AG08395 (cell line): Measurements from ENCODE around the gene PRDX2.
"Not testable (repeated sequence)": the region's sequence is repeated elsewhere in the genome, so short reads cannot be mapped to it uniquely, and the experiment has no call there.

Source experiments
- DNase-seq: peaks from one replicate; pipeline ENCODE4 v3.0.0; 2012; ENCODE audit warnings: mixed read lengths, low spot score

The PRDX2 gene

DNA sequence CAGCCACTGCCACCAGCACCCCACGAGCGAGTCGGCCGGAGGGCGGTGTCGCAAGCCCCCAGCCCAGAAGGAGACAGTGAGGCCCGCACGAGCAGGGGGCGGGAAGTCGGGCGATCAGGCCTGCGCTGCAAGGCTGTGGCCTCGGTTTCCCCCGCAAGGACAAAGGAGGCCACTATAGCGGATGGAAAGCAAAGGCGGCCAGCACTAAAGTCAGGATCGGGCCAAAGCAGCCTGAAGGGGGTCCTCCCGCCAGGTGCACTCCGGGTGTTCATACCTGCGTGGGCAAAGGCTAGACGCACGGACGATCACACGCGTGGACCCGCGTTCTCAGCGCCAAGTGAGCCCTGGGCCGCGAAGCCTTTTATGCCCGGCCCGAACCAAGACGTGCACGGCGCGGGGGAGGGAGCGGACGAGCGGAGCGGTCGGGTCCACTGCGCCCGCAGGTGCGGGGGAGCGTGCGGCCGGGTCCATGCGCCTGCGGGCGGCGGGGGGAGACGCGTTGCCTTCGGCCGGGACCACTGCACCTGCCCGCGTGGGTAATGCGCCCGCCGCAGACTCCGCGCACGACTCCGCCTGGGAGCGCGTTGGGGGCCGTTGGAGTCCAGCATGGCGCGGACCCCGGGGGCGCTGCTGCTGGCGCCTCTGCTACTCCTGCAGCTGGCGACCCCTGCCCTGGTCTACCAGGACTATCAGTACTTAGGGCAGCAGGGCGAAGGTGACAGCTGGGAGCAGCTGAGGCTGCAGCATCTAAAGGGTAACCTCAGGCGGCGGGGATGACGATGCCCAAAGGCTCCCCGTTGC, at the start of gene PRDX2, which contains the start of gene THSD8:
Gene PRDX2, minus strand, starts transcription at position 335 of the 801 bp plus-strand sequence. CDS start 539 bp downstream, outside the sequence.
Gene THSD8, plus strand, starts transcription at position 604 of the 801 bp plus-strand sequence. Its CDS starts 3 bp downstream, at position 607.
- DNase-seq: peak; percentile 73

DNA sequence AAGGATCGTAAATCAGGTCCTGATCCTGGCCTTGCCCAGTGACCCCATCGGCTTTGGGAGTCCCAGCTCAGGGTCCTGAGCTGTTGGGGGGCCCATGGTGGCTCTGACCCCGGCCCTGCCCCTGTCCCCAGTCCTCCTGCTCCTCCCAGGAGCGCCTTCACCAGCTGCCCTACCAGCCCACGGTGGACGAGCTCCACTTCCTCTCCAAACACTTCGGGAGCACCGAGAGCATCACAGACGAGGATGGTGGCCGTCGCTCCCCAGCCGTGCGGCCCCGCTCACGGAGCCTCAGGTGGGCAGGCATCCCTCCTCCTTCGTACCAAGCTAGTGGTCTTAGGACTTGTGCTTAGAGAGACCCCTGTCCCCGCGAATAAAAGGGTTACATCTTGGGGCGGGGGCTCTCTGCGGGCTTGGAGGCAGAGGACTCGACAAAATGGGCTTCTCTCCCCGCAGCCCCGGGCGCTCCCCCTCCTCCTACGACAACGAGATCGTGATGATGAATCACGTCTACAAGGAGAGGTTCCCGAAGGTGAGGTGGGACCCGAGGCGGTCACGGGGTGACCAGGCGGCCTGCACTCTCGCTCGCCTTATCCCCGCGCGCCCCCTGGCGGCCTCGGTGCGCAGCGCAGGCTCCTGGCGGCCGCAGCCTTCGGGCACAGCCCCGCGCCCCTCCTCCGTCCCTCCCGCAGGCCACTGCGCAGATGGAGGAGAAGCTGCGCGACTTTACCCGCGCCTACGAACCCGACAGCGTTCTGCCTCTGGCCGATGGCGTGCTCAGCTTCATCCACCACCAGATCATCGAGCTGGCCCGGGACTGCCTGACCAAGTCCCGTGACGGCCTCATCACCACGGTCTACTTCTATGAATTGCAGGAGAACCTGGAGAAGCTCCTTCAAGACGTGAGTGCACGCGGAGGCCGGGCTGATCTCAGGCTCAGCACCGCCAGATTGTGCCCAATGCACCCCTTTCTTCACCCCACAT, 45.8 kb upstream of the PRDX2 start:
- peak; percentile 92 for DNase-seq

DNA sequence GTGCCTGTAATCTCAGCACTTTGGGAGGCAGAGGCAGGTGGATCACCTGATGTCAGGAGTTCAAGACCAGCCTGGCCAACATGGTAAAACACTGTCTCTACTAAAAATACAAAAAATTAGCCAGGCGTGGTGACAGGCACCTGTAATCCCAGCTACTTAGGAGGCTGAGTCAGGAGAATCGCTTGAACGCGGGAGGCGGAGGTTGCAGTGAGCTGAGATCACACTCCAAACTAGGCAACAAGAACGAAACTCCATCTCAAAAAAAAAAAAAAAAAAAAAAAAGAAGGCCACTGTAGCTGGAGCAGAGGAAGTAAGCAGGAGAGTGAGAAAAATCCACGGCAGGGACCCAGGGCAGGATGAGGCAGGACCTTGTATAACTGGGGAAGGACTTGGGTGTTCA, 45.0 kb upstream of the PRDX2 start:
- not testable (repeated sequence) for DNase-seq

DNA sequence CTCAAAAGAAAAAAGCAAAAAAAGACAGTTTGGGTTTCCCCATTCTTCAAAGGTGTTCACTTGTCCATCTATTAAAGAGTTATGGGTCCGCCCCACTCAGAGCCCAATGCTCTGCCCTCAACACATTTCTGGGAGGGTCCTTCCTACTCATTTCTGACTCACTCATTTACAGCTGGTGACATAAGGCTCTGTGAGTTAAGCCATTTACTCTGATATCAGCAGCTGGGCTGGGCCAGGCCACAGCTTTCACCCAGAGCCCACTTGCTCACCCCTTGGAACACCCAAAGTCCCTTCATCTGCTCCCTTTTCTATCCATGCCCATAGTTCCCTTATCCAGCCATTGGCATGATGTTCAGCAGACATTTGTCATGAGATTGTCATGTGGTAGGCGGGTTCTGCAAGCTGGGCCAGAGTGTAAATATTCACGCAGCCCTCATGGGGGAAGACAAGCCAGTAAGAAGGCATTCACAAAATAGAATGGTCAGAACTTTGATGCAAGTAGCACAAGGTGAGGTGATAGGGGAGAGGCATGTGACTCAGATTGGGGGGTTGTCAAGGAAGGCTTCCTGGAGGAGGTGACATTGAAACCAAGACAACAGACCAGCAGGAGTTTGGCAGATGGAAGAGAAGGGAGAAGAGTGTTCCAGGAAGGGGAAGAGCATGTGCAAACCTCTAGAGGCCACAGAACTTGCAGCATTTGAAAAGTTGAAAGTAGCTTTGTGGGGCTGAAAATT, 42.6 kb upstream of the PRDX2 start:
- no peak for DNase-seq

DNA sequence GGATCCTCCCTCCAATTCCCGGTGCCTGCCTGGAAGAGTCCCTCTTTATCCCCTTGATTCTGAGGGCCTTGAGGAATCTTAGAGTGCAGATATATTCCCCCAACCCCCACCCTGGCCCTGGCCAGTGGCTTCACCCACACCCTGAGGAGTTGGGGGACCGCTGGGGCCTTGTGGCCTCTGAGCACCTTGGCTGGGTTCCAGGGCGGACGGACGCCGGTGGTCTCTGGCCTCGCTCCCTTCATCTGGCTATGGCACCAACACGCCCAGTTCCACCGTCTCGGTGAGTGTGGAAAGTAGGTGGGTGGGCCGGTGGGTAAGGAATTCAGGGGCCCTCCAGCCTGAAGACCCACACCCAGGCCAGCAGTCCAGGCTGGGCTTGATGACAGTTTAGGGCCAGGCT, 41.7 kb upstream of the PRDX2 start:
- DNase-seq: no peak

DNA sequence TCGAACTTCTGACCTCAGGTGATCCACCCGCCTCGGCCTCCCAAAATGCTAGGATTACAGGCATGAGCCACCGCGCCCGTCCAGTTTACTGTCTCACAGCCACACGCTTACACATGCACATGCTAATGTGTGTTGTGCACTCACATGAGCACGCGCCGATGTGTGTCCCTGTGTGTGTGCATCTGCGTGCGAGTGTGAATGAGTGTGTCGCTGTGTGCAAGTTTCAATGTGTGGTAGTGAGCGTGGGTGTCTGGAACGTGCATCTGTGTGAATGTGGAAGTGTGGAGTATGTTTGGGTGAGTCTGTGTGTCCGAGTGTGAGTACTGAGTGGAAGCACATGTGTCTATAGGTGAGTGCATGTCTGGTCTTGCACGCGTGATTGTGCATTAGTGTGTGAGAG, 40.9 kb upstream of the PRDX2 start:
- DNase-seq: no peak

DNA sequence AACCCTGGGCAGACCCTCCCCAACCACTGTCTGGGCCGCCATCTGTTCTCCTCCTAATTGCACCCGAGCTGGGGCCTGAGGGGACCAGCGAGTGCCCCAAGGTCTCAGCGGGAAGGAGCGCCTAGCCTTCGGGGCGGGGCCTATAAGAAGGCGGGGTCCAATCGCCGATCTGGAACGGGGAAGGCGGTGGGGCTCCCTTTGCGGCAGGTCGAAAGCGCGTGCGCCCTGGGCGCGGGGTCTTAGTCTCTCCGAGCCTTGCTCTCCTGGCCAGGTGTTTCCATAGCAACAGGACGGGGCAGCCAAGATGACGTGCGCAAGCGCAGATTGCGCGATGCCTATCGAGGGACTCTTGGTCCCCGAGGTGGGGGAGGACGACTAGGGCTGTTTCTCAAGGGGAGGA, 39.5 kb upstream of the PRDX2 start:
- DNase-seq: no peak

DNA sequence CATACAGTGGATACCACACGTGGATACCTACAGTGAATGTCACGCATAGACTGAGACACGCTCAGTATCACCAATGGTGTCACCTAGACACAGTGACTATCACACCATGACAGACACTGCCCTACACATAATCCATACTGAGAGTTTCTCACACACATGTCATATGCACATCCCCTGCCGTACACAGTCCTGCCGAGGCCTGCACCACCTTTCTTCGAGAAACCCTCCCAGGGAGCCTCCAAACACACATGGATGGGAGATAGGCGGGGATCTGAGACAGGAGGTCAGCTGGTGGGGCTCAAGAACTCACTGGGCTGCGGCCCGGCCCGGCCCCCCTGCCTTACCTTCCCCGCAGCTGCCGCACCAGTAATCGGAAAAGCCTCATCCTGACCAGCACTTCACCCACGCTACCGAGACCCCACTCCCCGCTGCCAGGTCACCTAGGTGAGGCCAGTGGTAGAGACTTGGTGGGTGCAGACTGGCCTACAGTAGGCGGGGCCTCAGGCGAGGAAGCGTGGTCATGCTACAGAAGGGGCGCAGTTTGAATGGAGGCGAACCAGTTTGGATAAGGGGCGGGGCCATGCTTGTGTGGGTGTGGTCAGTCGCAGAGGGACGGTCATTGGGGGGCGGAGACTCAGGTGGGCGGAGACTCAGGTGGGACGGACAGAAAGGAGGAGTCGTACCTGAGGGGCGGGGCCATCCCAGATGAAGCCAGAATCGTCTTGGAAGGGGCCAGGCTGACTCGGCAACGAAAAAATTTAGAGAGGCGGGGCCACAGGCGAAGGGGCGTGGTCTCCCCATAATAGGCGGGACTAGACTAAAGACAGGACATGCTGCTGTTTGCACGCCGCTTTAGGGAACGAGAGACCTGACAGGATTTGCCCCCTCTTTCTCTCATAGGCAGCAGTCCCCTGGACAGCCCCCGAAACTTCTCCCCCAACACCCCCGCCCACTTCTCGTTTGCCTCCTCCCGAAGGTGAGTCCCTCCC, 38.8 kb upstream of the PRDX2 start:
- peak; percentile 65 for DNase-seq

DNA sequence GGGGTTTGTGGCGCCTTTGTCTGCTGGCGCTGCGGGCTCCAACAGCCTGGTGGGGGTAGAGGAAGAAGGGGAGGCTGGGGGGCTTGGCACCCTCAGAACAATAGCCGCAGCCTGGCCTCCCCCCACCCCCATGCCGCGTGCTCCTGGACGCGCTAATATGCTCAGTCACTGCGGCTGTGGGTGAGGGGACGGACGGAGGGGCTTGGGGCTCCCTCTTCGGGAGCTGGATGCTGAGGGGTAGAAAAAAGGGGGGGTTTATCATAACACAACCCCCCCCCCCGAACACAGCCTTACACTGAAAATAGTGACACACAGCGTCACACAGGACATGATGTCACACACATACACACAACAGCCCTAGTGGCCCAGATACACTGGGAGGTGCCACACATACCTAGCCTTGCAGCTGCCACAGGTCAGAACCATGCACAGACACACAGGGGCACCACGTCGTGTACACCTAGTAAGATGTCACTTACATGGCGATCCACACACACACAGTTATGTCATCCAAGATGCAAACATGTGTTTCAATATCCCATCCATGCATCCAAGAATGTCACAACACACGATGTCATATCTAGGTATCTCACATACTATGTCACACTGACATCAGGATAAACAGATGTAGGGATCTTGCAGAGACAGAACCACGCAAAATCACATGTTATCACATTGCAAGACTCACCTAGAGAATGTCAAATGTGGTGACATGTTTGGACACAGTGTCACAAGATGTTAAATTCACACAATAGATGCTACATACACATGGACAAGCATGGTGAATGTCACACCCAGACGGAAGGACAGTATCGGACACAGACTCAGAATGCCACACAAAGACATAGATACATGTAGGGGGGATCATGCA, 37.5 kb upstream of the PRDX2 start:
- no peak for DNase-seq

DNA sequence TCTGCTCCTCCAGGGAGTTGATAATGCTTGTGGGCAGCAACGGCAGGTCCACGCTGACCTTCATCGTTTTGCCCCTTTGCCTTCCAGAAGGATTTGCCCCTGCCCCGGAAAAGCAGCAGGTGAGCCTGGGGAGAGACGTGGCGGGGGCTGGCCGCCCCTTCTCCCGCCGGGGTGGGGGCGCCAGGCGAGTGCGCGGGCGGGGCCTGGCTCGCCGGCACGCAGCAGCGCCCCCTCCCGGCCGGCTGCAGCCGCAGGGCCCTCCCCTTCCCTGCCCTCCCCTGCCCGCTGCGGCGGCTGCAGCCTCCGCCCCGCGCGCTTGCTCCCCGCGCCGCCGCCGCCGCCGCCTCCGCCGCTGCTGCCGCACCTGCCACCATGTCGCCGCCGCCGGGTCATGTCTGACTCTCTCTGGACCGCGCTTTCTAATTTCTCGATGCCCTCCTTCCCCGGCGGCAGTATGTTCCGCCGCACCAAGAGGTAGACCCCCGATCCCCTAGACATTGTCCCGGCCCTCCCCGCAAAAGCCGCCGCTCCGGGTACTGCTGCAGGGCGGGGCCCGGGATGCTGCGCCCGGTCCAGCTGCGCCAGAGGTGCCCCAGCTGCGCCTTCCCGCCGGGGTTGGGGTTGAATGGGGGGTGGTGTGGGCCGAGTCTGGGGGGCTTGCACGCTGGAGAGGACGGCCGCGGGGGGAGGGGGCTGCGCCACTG, 36.7 kb upstream of the PRDX2 start, which contains the start of gene MAST1:
Gene MAST1, plus strand, starts transcription at position 334 of the 704 bp plus-strand sequence. Its CDS starts 58 bp downstream, at position 392.
- DNase-seq: peak; percentile 57

DNA sequence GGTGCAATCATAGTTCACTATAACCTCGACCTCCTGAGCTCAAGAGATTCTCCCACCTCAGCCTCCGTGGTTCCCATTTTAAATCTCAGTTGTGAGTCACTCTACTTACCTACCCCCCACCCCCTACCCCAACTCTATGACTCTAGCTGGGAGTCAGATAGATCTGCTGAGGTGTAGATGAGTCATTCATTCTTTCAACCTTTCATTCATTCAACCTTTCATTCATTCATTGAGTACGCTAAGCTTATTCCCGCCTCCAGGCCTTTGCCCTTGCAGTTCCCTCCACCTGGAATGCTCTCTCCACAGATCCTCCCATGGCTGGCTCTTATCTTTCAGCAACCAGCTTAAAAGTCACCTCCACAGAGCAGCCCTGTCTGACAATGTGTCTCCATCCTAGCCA, 35.6 kb upstream of the PRDX2 start:
- no peak for DNase-seq

DNA sequence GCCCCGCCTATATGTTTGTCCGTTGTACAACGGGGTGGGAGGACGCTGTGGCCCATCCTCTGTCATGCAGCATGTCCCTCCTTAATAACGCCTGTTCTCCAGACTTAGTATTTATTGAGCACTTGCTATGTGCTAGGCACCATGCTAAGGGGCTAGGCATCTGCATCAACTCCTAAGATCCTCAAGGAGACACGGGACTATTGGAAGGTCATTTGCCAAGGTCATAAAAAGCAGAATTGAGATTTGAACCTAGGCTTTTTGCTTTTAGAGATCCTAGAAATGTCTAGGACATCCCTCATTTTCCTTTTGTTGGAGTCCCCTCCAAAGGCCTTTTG, 34.9 kb upstream of the PRDX2 start:
- no peak for DNase-seq

DNA sequence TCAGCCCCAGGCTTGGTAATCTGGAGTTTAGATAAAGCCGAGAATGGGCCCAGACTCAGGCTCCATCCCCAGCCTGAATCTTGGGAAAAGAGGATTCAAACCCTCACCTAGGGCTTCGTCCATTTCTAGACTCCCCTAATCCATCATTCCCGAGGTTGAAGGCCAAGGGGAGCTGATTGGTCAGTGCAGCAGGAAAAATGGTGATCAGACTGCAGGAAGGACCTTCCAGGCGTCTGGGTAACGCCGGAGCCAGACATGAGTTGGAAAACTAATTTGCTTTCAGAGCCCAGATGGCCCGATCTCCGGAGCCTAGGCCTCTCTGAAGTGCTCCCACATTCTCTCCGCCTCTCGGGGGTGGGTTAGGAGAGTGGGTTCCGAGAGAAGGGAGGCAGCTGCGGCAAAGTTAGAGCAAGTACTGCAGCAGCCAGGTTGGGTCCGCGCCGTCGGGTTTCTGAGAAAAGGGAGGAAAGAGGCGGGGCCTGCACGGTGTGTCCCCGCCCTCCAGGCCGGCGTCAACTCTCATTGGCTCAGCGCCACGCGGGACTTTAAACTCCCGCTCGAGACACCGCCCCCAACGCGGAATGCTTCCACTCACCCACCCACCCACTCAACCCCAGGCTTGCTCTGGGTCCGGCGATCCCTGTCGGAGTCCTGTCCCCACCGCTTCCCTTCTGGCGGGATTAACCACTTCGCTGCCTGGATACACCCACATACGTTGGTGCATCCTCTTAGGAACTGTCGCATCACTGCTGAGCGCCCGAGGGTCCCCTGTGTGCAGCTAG, 33.6 kb upstream of the PRDX2 start:
- peak; percentile 49 for DNase-seq

DNA sequence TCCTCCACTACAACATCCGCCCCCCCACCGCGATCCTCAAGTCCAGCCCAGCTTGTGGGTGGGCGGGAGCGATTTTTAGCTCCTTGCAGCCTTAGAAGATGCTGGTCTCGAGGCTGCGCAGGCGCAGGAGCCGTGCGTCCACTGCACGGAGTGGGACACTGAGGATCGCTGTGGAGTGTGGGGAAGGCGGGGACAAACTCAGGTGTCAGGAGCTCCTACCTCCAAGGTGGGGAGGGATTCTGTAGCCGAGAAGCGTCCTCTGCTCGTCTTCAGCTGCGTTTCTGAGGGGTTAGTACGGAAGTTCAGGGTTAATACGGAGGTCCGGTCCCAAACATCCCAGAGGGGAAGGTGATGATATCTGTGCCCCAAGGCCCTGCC, 33.0 kb upstream of the PRDX2 start, which contains the start of gene RTBDN:
Gene RTBDN, minus strand, starts transcription at position 14 of the 378 bp plus-strand sequence. CDS start 4,600 bp downstream, outside the sequence.
- DNase-seq: no peak

DNA sequence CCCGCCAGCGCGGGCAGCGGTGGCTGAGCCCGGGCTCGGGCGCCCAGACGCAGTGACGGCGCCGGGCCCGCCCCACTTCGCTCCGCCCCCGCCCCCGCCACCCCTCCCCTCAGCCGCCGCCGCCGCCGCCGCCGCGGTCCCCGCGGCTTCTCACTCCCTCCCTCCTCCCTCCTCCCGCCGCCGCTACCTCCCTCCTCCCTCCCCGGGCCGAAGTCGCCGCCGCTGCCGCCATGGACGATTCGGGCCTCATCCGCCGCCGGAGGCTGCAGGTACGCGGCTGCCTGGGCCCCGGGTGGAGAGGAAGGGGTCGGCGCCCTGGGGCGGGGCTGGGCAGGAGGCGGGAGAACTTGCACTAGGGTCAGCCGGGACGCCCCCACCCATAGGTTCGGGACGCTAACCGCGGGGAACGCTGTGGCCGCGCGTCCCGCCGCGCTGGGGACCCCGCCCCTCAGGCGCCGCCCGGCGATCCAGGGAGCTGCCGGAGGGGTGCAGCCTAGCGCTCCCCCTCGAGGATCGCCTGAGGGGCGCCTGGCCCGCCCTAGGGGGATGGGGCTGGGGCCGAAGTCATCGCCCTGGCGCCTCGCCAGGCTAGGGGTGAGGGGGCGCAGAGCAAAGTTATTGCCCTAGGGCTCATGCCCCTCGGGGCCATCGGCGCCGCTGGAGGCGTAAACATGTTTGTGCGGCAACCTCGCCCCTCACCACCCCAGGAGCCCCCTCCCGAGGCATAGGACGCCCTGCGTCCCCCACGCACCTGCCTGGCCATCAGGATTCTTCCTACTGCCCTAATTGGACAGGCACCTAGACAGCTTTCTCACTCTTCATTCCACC, 32.4 kb upstream of the PRDX2 start:
- peak; percentile 40 for DNase-seq

DNA sequence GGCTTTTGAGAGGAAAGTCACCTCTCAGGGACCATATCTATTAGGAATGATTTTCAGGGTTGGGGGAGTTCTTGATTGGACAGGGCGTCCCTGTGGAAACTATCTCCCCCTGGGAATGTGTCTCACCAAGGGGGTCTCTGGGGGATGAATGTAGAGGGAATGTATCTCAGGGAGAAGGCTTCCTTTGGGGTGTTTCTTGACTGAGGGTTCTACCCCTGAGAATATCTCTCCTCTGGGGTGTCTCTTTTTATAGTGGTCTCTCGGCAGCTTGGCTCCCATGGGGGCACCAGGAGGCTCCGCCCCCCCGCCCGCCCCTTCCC, 31.8 kb upstream of the PRDX2 start:
- DNase-seq: no peak

DNA sequence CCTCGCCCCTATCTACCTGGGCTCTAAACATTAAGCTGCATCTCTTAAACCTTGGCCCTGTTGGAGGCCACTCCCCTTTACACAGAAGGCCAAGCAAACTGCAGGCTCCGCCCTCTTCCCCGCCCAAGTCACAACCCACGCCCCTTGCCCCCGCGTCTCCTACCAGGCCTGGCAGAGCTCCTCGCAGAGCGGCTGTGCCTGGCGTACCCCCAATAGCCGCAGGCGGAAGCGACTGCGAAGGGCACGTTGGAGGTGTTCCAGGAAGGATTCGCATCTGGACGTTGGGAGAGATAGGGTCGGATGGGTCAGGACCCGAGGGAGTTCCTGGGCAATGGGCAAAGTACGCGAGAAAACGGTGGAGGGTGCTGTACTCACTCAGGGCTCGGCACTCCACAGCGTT, 26.9 kb upstream of the PRDX2 start:
- no peak for DNase-seq
